ENCODE measurements around the gene PCBP3. TPM values are rescaled to one million over a fixed set of nuclear protein-coding genes. Genes with fewer than 3 reads are reported as not detected.

PCBP3 gene
- total and polyA plus RNA-seq, 2 of the 13 experiments (the other 11 are each of a cell fraction or from before 2014, with no cell fraction given), result not detected

DNA sequence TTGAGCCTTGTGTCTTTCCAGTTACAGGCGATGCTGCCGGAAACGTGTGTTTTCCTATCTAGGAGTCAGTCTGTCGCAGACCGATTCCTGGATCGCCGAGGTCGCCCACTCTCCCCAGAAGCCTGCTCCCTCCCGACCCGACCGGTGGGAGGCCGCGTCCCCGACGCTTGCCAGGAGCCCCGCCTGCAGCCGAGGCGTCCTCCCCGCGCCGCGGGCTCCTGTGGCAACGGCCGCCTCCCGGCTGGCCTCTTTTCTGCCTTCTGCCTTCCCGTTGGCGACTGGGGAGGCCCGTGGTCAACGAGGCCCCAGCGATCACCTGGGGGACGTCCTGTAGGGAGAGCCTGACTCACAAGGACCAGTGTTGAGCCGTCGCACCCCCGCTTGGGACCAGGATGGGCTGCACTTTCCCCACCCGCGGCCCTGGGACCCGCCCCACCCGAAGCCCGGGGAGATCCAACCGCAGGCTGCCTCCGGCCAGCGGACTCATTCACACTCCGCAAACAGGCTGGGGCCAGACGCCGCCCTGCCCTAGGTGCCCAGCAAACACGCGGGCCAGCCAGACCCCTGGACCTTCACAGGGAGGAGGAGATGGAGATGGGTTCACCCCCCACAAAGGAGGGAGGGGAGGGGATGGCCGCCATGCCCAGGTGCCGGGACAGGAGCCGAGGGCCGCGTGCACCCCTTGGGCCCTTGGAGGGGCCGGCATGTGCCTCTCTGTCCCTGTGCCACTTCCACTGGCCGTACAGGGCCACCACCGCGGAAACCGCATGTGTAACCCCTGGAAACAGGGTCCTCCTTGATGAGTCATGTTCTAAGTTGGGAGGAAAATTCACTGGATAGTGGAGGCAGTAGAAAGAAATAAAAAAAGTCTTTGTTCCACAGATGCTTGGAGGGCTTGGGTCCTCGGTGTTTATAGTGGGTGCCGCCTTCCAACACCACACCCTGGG is 330.8 kb downstream of the PCBP3 start (continued):
- TF ChIP-seq, protein P1, sequence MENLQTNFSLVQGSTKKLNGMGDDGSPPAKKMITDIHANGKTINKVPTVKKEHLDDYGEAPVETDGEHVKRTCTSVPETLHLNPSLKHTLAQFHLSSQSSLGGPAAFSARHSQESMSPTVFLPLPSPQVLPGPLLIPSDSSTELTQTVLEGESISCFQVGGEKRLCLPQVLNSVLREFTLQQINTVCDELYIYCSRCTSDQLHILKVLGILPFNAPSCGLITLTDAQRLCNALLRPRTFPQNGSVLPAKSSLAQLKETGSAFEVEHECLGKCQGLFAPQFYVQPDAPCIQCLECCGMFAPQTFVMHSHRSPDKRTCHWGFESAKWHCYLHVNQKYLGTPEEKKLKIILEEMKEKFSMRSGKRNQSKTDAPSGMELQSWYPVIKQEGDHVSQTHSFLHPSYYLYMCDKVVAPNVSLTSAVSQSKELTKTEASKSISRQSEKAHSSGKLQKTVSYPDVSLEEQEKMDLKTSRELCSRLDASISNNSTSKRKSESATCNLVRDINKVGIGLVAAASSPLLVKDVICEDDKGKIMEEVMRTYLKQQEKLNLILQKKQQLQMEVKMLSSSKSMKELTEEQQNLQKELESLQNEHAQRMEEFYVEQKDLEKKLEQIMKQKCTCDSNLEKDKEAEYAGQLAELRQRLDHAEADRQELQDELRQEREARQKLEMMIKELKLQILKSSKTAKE (CRISPR knock-in tag; IDR thresholded peaks at IDR 0.05; ENCODE audit: borderline replicate concordance), result no peak
- TF ChIP-seq SAP130 (CRISPR knock-in tag; IDR thresholded peaks at IDR 0.05; ENCODE audit: low read depth), result 0 out of 2 replicates have a peak, but pooled peaks have one; percentile 2
- 0 out of 2 replicates have a peak, but pooled peaks have one; percentile 34 for TF ChIP-seq SMAD1 (CRISPR knock-in tag; IDR thresholded peaks at IDR 0.05; ENCODE audit: borderline replicate concordance, low read depth)
- TF ChIP-seq, protein P2, sequence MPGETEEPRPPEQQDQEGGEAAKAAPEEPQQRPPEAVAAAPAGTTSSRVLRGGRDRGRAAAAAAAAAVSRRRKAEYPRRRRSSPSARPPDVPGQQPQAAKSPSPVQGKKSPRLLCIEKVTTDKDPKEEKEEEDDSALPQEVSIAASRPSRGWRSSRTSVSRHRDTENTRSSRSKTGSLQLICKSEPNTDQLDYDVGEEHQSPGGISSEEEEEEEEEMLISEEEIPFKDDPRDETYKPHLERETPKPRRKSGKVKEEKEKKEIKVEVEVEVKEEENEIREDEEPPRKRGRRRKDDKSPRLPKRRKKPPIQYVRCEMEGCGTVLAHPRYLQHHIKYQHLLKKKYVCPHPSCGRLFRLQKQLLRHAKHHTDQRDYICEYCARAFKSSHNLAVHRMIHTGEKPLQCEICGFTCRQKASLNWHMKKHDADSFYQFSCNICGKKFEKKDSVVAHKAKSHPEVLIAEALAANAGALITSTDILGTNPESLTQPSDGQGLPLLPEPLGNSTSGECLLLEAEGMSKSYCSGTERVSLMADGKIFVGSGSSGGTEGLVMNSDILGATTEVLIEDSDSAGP (CRISPR knock-in tag; IDR thresholded peaks at IDR 0.05; ENCODE audit: borderline replicate concordance), result peak; percentile 23; the same call in 1 of the 2 replicates
- TF ChIP-seq, protein P3, sequence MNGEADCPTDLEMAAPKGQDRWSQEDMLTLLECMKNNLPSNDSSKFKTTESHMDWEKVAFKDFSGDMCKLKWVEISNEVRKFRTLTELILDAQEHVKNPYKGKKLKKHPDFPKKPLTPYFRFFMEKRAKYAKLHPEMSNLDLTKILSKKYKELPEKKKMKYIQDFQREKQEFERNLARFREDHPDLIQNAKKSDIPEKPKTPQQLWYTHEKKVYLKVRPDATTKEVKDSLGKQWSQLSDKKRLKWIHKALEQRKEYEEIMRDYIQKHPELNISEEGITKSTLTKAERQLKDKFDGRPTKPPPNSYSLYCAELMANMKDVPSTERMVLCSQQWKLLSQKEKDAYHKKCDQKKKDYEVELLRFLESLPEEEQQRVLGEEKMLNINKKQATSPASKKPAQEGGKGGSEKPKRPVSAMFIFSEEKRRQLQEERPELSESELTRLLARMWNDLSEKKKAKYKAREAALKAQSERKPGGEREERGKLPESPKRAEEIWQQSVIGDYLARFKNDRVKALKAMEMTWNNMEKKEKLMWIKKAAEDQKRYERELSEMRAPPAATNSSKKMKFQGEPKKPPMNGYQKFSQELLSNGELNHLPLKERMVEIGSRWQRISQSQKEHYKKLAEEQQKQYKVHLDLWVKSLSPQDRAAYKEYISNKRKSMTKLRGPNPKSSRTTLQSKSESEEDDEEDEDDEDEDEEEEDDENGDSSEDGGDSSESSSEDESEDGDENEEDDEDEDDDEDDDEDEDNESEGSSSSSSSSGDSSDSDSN (CRISPR knock-in tag; IDR thresholded peaks at IDR 0.05), result 0 out of 2 replicates have a peak, but pooled peaks have one; percentile 30
- peak; percentile 53 for TF ChIP-seq ZNF777 (CRISPR knock-in tag; IDR thresholded peaks at IDR 0.05)
- 0 out of 2 replicates have a peak, but pooled peaks have one; percentile 24 for TF ChIP-seq HDAC1 (CRISPR knock-in tag; IDR thresholded peaks at IDR 0.05)
- peak; percentile 43 for TF ChIP-seq FOSL2 (CRISPR knock-in tag; IDR thresholded peaks at IDR 0.05)
- TF ChIP-seq MTF2 (CRISPR knock-in tag; IDR thresholded peaks at IDR 0.05; ENCODE audit: borderline replicate concordance), result peak; percentile 47; the same call in 1 of the 2 replicates
- 0 out of 2 replicates have a peak, but pooled peaks have one; percentile 16 for TF ChIP-seq ZNF451 (CRISPR knock-in tag; IDR thresholded peaks at IDR 0.05)
- TF ChIP-seq ZNF136 (CRISPR knock-in tag; IDR thresholded peaks at IDR 0.05; ENCODE audit: low read depth), result no peak
- TF ChIP-seq PHF8 (CRISPR knock-in tag; IDR thresholded peaks at IDR 0.05), result peak; percentile 13
- TF ChIP-seq ZBTB7B (CRISPR knock-in tag; IDR thresholded peaks at IDR 0.05), result 0 out of 2 replicates have a peak, but pooled peaks have one; percentile 32
- peak; percentile 9 for TF ChIP-seq HNRNPLL (IDR thresholded peaks at IDR 0.05; ENCODE audit: low read depth, low read length, poor library complexity, severe bottlenecking)
- TF ChIP-seq, protein P4, sequence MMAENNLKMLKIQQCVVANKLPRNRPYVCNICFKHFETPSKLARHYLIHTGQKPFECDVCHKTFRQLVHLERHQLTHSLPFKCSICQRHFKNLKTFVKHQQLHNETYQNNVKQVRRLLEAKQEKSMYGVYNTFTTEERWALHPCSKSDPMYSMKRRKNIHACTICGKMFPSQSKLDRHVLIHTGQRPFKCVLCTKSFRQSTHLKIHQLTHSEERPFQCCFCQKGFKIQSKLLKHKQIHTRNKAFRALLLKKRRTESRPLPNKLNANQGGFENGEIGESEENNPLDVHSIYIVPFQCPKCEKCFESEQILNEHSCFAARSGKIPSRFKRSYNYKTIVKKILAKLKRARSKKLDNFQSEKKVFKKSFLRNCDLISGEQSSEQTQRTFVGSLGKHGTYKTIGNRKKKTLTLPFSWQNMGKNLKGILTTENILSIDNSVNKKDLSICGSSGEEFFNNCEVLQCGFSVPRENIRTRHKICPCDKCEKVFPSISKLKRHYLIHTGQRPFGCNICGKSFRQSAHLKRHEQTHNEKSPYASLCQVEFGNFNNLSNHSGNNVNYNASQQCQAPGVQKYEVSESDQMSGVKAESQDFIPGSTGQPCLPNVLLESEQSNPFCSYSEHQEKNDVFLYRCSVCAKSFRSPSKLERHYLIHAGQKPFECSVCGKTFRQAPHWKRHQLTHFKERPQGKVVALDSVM (CRISPR knock-in tag; IDR thresholded peaks at IDR 0.05), result peak; percentile 30; the same call in 1 of the 2 replicates
- TF ChIP-seq, protein P5, sequence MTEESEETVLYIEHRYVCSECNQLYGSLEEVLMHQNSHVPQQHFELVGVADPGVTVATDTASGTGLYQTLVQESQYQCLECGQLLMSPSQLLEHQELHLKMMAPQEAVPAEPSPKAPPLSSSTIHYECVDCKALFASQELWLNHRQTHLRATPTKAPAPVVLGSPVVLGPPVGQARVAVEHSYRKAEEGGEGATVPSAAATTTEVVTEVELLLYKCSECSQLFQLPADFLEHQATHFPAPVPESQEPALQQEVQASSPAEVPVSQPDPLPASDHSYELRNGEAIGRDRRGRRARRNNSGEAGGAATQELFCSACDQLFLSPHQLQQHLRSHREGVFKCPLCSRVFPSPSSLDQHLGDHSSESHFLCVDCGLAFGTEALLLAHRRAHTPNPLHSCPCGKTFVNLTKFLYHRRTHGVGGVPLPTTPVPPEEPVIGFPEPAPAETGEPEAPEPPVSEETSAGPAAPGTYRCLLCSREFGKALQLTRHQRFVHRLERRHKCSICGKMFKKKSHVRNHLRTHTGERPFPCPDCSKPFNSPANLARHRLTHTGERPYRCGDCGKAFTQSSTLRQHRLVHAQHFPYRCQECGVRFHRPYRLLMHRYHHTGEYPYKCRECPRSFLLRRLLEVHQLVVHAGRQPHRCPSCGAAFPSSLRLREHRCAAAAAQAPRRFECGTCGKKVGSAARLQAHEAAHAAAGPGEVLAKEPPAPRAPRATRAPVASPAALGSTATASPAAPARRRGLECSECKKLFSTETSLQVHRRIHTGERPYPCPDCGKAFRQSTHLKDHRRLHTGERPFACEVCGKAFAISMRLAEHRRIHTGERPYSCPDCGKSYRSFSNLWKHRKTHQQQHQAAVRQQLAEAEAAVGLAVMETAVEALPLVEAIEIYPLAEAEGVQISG (CRISPR knock-in tag; IDR thresholded peaks at IDR 0.05), result 0 out of 2 replicates have a peak, but pooled peaks have one; percentile 3

Data from HepG2 (cell line).